ENCODE measurements around the gene HOMER2. TPM values are rescaled to one million over a fixed set of nuclear protein-coding genes. Genes with fewer than 3 reads are reported as not detected.

The HOMER2 gene
- total and polyA plus RNA-seq, 2 donors (not counting 1 experiment from before 2014, with no cell fraction given), result 1.1 to 9.9 TPM

DNA sequence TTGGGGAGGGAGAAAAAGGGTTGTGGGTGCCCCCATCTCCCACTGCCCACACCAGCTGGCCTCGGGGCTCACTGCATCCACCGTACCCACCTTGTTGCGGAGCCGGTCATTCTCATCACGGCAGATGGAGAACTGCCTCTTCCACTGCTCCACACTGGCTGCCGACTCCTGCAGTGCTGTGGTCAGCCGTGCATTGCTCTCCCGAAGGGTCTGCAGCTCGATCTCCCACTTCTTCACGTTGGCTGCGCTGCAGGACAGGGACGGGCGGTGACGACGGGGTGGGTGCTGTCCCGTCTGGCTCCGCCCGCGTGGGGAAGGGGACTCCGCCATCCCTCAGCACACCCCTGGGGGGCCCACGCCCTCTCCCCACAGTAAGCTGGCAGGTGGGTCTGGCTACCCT, 98.0 kb downstream of the HOMER2 start:
- no peak for TF ChIP-seq EZH2 (IDR thresholded peaks at IDR 0.05; ENCODE audit: low read length, missing control alignments)
- TF ChIP-seq, protein P1, sequence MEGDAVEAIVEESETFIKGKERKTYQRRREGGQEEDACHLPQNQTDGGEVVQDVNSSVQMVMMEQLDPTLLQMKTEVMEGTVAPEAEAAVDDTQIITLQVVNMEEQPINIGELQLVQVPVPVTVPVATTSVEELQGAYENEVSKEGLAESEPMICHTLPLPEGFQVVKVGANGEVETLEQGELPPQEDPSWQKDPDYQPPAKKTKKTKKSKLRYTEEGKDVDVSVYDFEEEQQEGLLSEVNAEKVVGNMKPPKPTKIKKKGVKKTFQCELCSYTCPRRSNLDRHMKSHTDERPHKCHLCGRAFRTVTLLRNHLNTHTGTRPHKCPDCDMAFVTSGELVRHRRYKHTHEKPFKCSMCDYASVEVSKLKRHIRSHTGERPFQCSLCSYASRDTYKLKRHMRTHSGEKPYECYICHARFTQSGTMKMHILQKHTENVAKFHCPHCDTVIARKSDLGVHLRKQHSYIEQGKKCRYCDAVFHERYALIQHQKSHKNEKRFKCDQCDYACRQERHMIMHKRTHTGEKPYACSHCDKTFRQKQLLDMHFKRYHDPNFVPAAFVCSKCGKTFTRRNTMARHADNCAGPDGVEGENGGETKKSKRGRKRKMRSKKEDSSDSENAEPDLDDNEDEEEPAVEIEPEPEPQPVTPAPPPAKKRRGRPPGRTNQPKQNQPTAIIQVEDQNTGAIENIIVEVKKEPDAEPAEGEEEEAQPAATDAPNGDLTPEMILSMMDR (conservative IDR thresholded peaks at IDR 0.05 in 1 of 2, IDR thresholded peaks at IDR 0.05 in 1 of 2; ENCODE audit: low read depth in 1 of 2, low read length in 2 of 2), result no peak
- H3K79me2 ChIP-seq (ENCODE audit: control insufficient read depth, insufficient read depth, low read length), result no peaks in the 10 kb centered on the region
- no peak overlapping the region for H3K4me3 ChIP-seq (replicated peaks in 1 of 4; ENCODE audit: control extremely low read depth in 1 of 4, insufficient read depth in 1 of 4, low read depth in 3 of 4, low read length in 4 of 4)
- H2AFZ ChIP-seq (ENCODE audit: low read length), result no peak overlapping the region
- H3K9ac ChIP-seq (ENCODE audit: insufficient read depth, low read length), result no peak overlapping the region
- DNase-seq (ENCODE audit: low read depth in 2 of 2), result no peak
- H3K27ac ChIP-seq (ENCODE audit: insufficient read depth, low read length), result no peak overlapping the region
- H3K36me3 ChIP-seq (ENCODE audit: control insufficient read depth, insufficient read depth, low read length), result no peaks in the 10 kb centered on the region
- no peaks in the 10 kb centered on the region for H3K4me1 ChIP-seq (ENCODE audit: control insufficient read depth, extremely low read depth, insufficient read depth, low read length)
- H3K9me3 ChIP-seq (ENCODE audit: control insufficient read depth, insufficient read depth, low read depth, low read length), result no peaks in the 10 kb centered on the region
- H4K20me1 ChIP-seq (ENCODE audit: control insufficient read depth, extremely low read depth, insufficient read depth, low read length), result no peaks in the 10 kb centered on the region
- no peaks in the 10 kb centered on the region for H3K27me3 ChIP-seq (ENCODE audit: control insufficient read depth, insufficient read depth, low read length)
- H3K4me2 ChIP-seq (ENCODE audit: extremely low read depth, insufficient read depth, low read length), result no peak overlapping the region

DNA sequence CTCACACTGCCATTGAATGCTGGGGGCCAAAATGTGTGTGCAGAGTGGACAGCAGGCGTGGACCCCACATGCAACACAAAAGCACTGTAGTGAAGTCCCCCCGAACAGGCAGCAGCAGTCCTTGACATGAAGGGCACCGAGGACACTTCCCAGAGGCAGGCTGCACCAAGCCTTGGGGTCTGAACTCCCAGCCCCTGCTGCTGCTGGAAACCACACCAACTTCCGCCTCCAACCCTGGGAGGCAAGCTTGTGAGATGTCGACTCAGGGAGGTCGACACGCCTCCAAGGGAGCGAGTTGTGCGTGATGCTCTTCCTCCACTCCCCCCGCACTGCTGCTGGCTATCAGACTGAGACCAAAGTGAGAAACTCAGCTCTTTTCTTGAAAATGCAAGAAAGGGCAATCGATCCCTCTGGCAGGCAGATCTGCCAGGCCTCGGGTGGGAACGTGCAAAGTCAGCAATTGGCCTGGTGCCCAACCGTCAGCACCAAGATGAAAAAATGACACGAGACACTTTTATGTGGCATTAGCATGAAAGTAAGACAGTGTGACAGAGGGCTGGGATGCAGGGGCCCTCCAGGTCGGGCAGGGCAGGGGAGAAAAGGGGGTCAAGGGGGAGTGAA, 99.5 kb downstream of the HOMER2 start:
- Histone ChIP-seq H3K4me1 (ENCODE audit: control insufficient read depth, extremely low read depth, insufficient read depth, low read length) (no peaks in the 10 kb centered on the region), H3K9me3 (ENCODE audit: control insufficient read depth, insufficient read depth, low read depth, low read length) (no peaks in the 10 kb centered on the region), H3K4me2 (ENCODE audit: extremely low read depth, insufficient read depth, low read length) (no peak overlapping the region), H2AFZ (ENCODE audit: low read length) (no peak overlapping the region), H3K27me3 (ENCODE audit: control insufficient read depth, insufficient read depth, low read length) (no peaks in the 10 kb centered on the region), H3K4me3 (replicated peaks in 1 of 4; ENCODE audit: control extremely low read depth in 1 of 4, insufficient read depth in 1 of 4, low read depth in 3 of 4, low read length in 4 of 4) (no peak overlapping the region), H3K27ac (ENCODE audit: insufficient read depth, low read length) (no peak overlapping the region), H3K79me2 (ENCODE audit: control insufficient read depth, insufficient read depth, low read length) (no peaks in the 10 kb centered on the region), H3K36me3 (ENCODE audit: control insufficient read depth, insufficient read depth, low read length) (no peaks in the 10 kb centered on the region), H4K20me1 (ENCODE audit: control insufficient read depth, extremely low read depth, insufficient read depth, low read length) (no peaks in the 10 kb centered on the region), H3K9ac (ENCODE audit: insufficient read depth, low read length) (no peak overlapping the region)
- TF ChIP-seq EZH2 (IDR thresholded peaks at IDR 0.05; ENCODE audit: low read length, missing control alignments), result no peak
- TF ChIP-seq, protein P1 (conservative IDR thresholded peaks at IDR 0.05 in 1 of 2, IDR thresholded peaks at IDR 0.05 in 1 of 2; ENCODE audit: low read depth in 1 of 2, low read length in 2 of 2), result no peak
- DNase-seq (ENCODE audit: low read depth in 2 of 2), result no peak

DNA sequence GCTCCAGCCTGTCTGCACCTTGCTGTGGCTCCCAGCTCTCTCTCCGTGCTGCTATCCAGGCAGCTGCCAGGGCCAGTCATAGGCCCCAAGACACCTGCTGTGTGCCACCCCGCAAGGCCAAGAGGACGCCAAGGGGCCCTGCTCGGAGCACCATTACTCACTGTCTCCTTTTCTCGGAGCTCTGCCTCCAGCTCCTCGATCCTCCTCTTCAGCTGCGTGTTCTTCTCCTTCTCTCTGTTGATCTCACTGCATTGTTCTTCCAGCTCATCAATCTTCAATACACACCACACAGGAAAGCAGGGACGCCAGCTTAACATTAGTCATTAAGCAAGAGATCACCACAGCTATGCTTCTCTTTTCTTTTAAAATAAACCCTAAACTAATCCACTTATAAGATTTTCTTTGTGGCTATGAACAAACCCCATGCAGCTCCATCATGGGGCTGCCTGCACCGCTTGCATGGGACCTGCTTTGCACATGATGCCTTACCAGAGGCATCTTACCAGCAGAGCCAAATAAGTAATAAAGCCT, 100.5 kb downstream of the HOMER2 start:
- Histone ChIP-seq H3K27me3 (ENCODE audit: control insufficient read depth, insufficient read depth, low read length) (no peaks in the 10 kb centered on the region), H4K20me1 (ENCODE audit: control insufficient read depth, extremely low read depth, insufficient read depth, low read length) (no peaks in the 10 kb centered on the region), H3K9ac (ENCODE audit: insufficient read depth, low read length) (no peak overlapping the region), H3K27ac (ENCODE audit: insufficient read depth, low read length) (no peak overlapping the region), H2AFZ (ENCODE audit: low read length) (no peak overlapping the region), H3K4me3 (replicated peaks in 1 of 4; ENCODE audit: control extremely low read depth in 1 of 4, insufficient read depth in 1 of 4, low read depth in 3 of 4, low read length in 4 of 4) (no peak overlapping the region), H3K4me1 (ENCODE audit: control insufficient read depth, extremely low read depth, insufficient read depth, low read length) (no peaks in the 10 kb centered on the region), H3K4me2 (ENCODE audit: extremely low read depth, insufficient read depth, low read length) (no peak overlapping the region), H3K36me3 (ENCODE audit: control insufficient read depth, insufficient read depth, low read length) (no peaks in the 10 kb centered on the region), H3K79me2 (ENCODE audit: control insufficient read depth, insufficient read depth, low read length) (no peaks in the 10 kb centered on the region), H3K9me3 (ENCODE audit: control insufficient read depth, insufficient read depth, low read depth, low read length) (no peaks in the 10 kb centered on the region)
- peak; percentile 26 to 94 for DNase-seq (ENCODE audit: low read depth in 2 of 2)
- TF ChIP-seq, protein P1 (conservative IDR thresholded peaks at IDR 0.05 in 1 of 2, IDR thresholded peaks at IDR 0.05 in 1 of 2; ENCODE audit: low read depth in 1 of 2, low read length in 2 of 2), result no peak
- no peak for TF ChIP-seq EZH2 (IDR thresholded peaks at IDR 0.05; ENCODE audit: low read length, missing control alignments)

Data from fibroblast of lung (primary cell).